ENCODE data around the gene RASSF6.

Gene RASSF6

GRCh38 chr4:73528171-73528570 lies 92.1 kb downstream of the RASSF6 start:
- Histone ChIP-seq H3K4me1 (no peaks in the 10 kb centered on the region), H3K27ac (no peak overlapping the region), H3K4me3 (ENCODE audit: low read depth, low read length) (no peak overlapping the region), H3K36me3 (ENCODE audit: control insufficient read depth, insufficient read depth, low read length) (no peaks in the 10 kb centered on the region), H3K9me3 (ENCODE audit: control insufficient read depth, low read length) (no peaks in the 10 kb centered on the region), H2AFZ (no peak overlapping the region), H3K4me2 (ENCODE audit: low read length) (no peak overlapping the region), H3K27me3 (ENCODE audit: control insufficient read depth, insufficient read depth, low read length) (no peaks in the 10 kb centered on the region), H3K79me2 (no peaks in the 10 kb centered on the region), H3K9ac (no peak overlapping the region)
- TF ChIP-seq CTCF (IDR thresholded peaks at IDR 0.05) = no peak

- Histone ChIP-seq H2AFZ (no peak overlapping the region), H3K4me1 (no peaks in the 10 kb centered on the region), H3K4me3 (ENCODE audit: low read depth, low read length) (no peak overlapping the region), H3K9me3 (ENCODE audit: control insufficient read depth, low read length) (no peaks in the 10 kb centered on the region), H3K27ac (no peak overlapping the region), H3K27me3 (ENCODE audit: control insufficient read depth, insufficient read depth, low read length) (no peaks in the 10 kb centered on the region), H3K36me3 (ENCODE audit: control insufficient read depth, insufficient read depth, low read length) (no peaks in the 10 kb centered on the region), H3K79me2 (no peaks in the 10 kb centered on the region), H3K9ac (no peak overlapping the region), H3K4me2 (ENCODE audit: low read length) (no peak overlapping the region)
- TF ChIP-seq CTCF (IDR thresholded peaks at IDR 0.05) = no peak
Measured at GRCh38 chr4:73527196-73527595, 93.0 kb downstream of the RASSF6 start.

GRCh38 chr4:73525611-73526010 lies 94.6 kb downstream of the RASSF6 start:
- Histone ChIP-seq H3K27me3 (ENCODE audit: control insufficient read depth, insufficient read depth, low read length) (no peaks in the 10 kb centered on the region), H3K27ac (no peak overlapping the region), H2AFZ (no peak overlapping the region), H3K4me2 (ENCODE audit: low read length) (no peak overlapping the region), H3K36me3 (ENCODE audit: control insufficient read depth, insufficient read depth, low read length) (no peaks in the 10 kb centered on the region), H3K9ac (no peak overlapping the region), H3K9me3 (ENCODE audit: control insufficient read depth, low read length) (no peaks in the 10 kb centered on the region), H3K4me1 (no peaks in the 10 kb centered on the region), H3K79me2 (no peaks in the 10 kb centered on the region), H3K4me3 (ENCODE audit: low read depth, low read length) (no peak overlapping the region)
- no peak for TF ChIP-seq CTCF (IDR thresholded peaks at IDR 0.05)

- no peak overlapping the region for H3K4me3 ChIP-seq (ENCODE audit: low read depth, low read length)
- TF ChIP-seq CTCF (IDR thresholded peaks at IDR 0.05) = no peak
- H2AFZ ChIP-seq = no peak overlapping the region
- no peak overlapping the region for H3K27ac ChIP-seq
- H3K27me3 ChIP-seq (ENCODE audit: control insufficient read depth, insufficient read depth, low read length) = no peaks in the 10 kb centered on the region
- H3K4me1 ChIP-seq = no peaks in the 10 kb centered on the region
- H3K9me3 ChIP-seq (ENCODE audit: control insufficient read depth, low read length) = no peaks in the 10 kb centered on the region
- H3K36me3 ChIP-seq (ENCODE audit: control insufficient read depth, insufficient read depth, low read length) = no peaks in the 10 kb centered on the region
- no peak overlapping the region for H3K9ac ChIP-seq
- no peak overlapping the region for H3K4me2 ChIP-seq (ENCODE audit: low read length)
- H3K79me2 ChIP-seq = no peaks in the 10 kb centered on the region
Measured at GRCh38 chr4:73523126-73523525, 97.1 kb downstream of the RASSF6 start.

All from parathyroid adenoma (tissue), 2 donors.